ENCODE results near the gene PSD2. TPM values are rescaled to one million over a fixed set of nuclear protein-coding genes. Genes with fewer than 3 reads are reported as not detected.
A peak's percentile ranks its signal among the peaks of the same experiment; 100 is the strongest.

PSD2 gene
- total RNA-seq, 1 experiment from 2014 or later = not detected

DNA sequence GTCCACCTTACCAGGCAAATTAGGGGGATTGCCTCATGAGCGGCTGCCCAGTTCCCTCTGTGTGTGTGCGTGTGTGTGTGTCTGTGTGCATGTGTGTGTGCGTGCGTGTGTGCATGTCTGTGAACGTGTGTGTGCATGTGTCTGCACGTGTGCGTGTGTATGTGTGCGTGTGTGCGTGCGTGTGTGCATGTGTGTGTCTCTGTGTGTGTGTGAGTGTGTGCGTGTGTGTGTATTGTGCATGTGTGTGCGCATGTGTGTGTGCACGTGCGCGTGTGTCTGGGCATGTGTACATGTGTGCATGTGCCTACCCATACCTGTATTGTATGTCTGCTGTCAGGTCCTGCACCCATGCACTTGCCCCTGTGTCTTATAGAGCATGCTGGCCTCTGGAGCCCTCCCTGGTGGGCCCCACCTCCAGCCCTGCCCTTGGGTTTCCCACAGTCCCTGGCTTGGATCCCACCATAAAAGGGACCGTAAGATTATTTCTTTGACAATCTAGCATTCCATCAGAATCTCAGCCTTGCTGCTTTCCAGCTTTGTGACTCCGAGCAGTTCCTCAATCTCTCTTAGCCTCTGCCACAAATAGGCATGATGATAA lies 9.3 kb downstream of the PSD2 start:
- H2AFZ ChIP-seq (ENCODE audit: low read length) = no peak overlapping the region
- no peak overlapping the region for H3K4me2 ChIP-seq (ENCODE audit: low read depth, low read length, poor library complexity, severe bottlenecking)
- H3K9me2 ChIP-seq (replicated peaks; ENCODE audit: insufficient read depth, low read length) = no peaks in the 10 kb centered on the region
- H3K27me3 ChIP-seq (ENCODE audit: low read length) = no peaks in the 10 kb centered on the region
- H3K79me2 ChIP-seq (ENCODE audit: low read length) = no peaks in the 10 kb centered on the region
- no peak for DNase-seq
- H3K9me3 ChIP-seq (ENCODE audit: low read length) = no peaks in the 10 kb centered on the region
- no peak overlapping the region for H3K9ac ChIP-seq (ENCODE audit: low read length)
- no peaks in the 10 kb centered on the region for H3K36me3 ChIP-seq (ENCODE audit: insufficient read depth, low read length)
- no peak overlapping the region for H3K4me3 ChIP-seq (ENCODE audit: low read length)
- H3K4me1 ChIP-seq (ENCODE audit: low read length) = no peaks in the 10 kb centered on the region
- no peaks in the 10 kb centered on the region for H4K20me1 ChIP-seq (ENCODE audit: insufficient read depth, low read depth, low read length)
- no peak overlapping the region for H3K27ac ChIP-seq (ENCODE audit: low read length)

DNA sequence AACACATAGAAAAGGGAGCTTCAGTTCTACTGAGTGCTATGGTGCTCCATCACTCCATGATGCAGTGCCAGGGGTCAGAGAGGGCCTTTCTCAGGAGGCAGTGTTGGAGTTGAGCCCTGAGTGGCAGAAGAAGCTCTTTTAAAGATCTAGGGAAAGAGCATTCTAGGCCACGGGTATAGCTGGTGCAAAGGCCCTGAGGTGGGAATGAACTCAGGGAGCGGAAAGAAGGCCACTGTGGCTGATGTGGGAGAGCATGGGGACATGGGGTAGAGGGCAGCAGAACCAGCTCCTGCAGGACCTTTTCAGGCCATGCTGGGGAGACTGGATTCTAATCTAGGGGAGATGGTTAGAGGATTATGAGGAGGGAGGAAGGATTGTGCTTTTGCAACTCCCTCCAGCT lies 9.9 kb downstream of the PSD2 start:
- Histone ChIP-seq H4K20me1 (ENCODE audit: insufficient read depth, low read depth, low read length) (no peaks in the 10 kb centered on the region), H3K27me3 (ENCODE audit: low read length) (no peaks in the 10 kb centered on the region)

DNA sequence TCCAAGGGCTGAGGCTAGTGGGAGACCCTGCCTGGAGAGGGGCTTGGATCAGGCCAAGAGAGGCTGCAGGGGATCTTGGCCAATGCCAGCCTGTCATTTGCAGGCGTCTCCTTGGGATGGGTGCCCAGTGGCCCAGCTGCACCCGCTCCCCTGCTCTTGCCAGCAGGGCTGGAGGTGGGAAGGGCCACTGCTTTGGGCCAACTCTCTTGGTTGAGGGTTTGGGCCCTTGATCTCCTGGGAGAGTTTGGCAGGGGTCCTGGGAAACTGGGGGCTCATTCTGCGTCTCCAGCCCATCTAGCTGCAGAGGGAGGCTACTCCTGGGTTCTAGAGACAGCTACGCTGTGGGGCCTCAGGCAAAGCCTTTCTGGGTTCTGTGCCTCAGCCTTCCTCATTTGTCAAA lies 10.5 kb downstream of the PSD2 start:
- H3K4me1 ChIP-seq (ENCODE audit: low read length) = no peaks in the 10 kb centered on the region
- H3K79me2 ChIP-seq (ENCODE audit: low read length) = no peaks in the 10 kb centered on the region
- DNase-seq = no peak
- H2AFZ ChIP-seq (ENCODE audit: low read length) = no peak overlapping the region
- no peaks in the 10 kb centered on the region for H4K20me1 ChIP-seq (ENCODE audit: insufficient read depth, low read depth, low read length)
- no peak overlapping the region for H3K4me2 ChIP-seq (ENCODE audit: low read depth, low read length, poor library complexity, severe bottlenecking)
- H3K9me3 ChIP-seq (ENCODE audit: low read length) = no peaks in the 10 kb centered on the region
- no peaks in the 10 kb centered on the region for H3K27me3 ChIP-seq (ENCODE audit: low read length)
- H3K9me2 ChIP-seq (replicated peaks; ENCODE audit: insufficient read depth, low read length) = no peaks in the 10 kb centered on the region
- H3K27ac ChIP-seq (ENCODE audit: low read length) = no peak overlapping the region
- no peaks in the 10 kb centered on the region for H3K36me3 ChIP-seq (ENCODE audit: insufficient read depth, low read length)
- H3K4me3 ChIP-seq (ENCODE audit: low read length) = no peak overlapping the region
- no peak overlapping the region for H3K9ac ChIP-seq (ENCODE audit: low read length)

More for the DNA sequence above, 9.9 kb downstream of the PSD2 start:
- Histone ChIP-seq H3K36me3 (ENCODE audit: insufficient read depth, low read length) (no peaks in the 10 kb centered on the region), H3K27ac (ENCODE audit: low read length) (no peak overlapping the region), H3K79me2 (ENCODE audit: low read length) (no peaks in the 10 kb centered on the region), H3K4me3 (ENCODE audit: low read length) (no peak overlapping the region), H3K4me1 (ENCODE audit: low read length) (no peaks in the 10 kb centered on the region), H3K9me3 (ENCODE audit: low read length) (no peaks in the 10 kb centered on the region), H3K4me2 (ENCODE audit: low read depth, low read length, poor library complexity, severe bottlenecking) (no peak overlapping the region), H3K9ac (ENCODE audit: low read length) (no peak overlapping the region), H3K9me2 (replicated peaks; ENCODE audit: insufficient read depth, low read length) (no peaks in the 10 kb centered on the region), H2AFZ (ENCODE audit: low read length) (no peak overlapping the region)
- DNase-seq = no peak

DNA sequence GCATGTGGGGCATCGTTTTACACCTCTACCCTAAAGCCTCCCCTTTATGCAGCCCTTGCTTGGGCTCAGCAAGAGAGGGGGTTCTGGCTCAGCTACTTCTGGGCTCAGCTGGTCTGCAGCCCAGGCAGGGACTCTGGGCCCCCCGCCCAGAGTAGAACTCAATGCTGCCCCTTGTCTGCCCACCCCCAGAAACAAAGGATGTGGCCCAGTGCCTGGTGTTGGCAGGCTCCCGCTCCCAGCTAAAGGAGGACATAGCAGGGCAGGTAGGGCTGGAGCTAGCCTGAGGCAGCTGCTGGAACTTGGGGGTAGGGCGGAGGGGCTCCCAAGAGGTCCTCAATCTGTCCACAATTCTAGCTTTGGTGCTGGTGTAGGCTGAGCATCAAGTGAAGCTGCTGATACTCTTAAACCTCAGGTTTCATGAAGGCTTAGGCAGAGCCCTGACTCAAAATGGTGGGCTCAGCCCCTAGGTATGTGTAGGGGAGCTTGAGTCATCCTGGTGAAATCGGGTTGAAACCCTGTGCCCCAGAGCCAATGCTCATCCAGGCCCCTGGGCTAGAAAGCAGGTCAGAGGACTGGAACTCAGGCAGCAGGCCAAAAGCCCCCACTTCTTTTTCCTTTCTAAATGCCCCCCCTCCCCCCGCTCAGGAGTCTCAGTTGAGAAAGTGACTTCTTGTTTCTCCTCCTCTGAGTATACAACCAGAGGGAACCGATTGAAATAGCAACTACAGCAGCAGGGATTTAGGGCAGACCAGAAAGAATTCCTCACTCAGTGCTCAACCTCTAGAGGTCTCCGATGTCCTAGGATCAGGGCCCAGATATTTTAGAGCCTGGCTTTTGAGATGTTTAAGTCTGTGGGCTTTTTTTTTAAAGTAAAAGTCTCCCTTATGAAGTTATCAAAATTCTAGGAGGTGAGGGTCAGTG lies 11.4 kb downstream of the PSD2 start:
- Histone ChIP-seq H3K9me2 (replicated peaks; ENCODE audit: insufficient read depth, low read length) (no peaks in the 10 kb centered on the region), H3K4me3 (ENCODE audit: low read length) (no peak overlapping the region), H4K20me1 (ENCODE audit: insufficient read depth, low read depth, low read length) (no peaks in the 10 kb centered on the region), H2AFZ (ENCODE audit: low read length) (no peak overlapping the region), H3K9ac (ENCODE audit: low read length) (no peak overlapping the region), H3K4me1 (ENCODE audit: low read length) (no peaks in the 10 kb centered on the region), H3K36me3 (ENCODE audit: insufficient read depth, low read length) (no peaks in the 10 kb centered on the region), H3K4me2 (ENCODE audit: low read depth, low read length, poor library complexity, severe bottlenecking) (no peak overlapping the region), H3K79me2 (ENCODE audit: low read length) (no peaks in the 10 kb centered on the region), H3K27ac (ENCODE audit: low read length) (no peak overlapping the region), H3K27me3 (ENCODE audit: low read length) (no peaks in the 10 kb centered on the region), H3K9me3 (ENCODE audit: low read length) (no peaks in the 10 kb centered on the region)
- DNase-seq = no peak

DNA sequence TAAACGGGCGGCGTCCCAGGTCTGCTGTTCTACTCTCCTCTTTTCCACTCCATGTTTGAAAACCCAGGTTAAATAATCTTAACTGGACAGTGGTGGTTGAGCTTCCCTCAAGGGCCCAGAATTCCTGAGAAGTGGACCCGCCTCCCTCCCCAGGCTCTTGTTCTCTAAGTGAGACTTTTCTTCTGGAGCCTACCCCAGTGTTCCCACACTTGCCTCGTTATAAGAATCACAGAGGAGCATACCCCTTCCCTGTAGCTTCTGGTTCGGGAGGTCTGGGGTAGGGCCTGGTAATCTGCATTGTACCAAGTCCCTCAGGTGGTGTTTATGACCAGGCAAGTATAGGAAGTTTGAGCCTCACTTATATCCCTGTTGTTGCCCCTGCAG lies 12.0 kb downstream of the PSD2 start:
- no peak for DNase-seq

DNA sequence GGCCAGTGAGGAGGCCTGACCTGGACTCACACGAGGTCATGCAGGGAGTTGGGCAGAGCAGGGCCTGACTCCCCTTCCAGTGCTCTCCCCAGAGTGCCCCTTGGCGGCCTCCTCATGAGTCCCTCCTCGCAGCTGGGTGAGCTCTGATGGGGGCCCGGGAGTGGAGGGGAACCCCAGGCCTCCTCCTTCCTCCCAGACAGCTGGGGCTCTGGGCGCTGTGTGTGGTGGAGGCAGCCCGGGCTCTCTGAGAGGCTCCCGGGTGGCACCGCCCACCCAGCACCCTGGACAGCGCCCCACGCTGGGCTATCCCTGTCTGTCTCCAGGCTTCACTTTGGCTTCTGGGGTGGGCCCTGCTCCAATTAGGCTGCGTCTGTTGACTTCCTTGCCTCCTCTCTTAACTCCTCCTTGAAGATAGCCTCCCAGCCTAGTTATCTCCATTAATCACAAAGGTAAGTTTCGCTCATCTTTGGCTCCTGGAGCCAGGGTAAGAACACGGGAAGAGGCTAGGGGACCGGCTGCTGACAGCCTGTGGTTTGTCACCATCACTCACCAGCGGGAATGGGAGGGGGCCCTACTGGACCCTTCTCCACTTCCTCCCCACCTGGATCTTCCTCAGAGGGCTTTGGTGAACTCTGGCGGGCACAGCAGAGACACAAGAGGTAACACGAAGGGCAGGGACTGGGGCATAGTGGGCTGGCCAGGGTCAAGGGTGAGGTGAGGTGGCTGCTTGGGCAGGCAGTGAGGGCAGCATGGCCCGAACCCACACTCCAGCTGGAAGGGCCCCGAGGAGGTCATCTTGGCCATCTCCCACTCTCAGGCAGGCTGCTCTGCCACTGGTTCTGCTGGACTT lies 13.1 kb downstream of the PSD2 start:
- no peaks in the 10 kb centered on the region for H3K4me1 ChIP-seq (ENCODE audit: low read length)
- no peak overlapping the region for H3K9ac ChIP-seq (ENCODE audit: low read length)
- H4K20me1 ChIP-seq (ENCODE audit: insufficient read depth, low read depth, low read length) = no peaks in the 10 kb centered on the region
- H3K79me2 ChIP-seq (ENCODE audit: low read length) = no peaks in the 10 kb centered on the region
- H3K36me3 ChIP-seq (ENCODE audit: insufficient read depth, low read length) = no peaks in the 10 kb centered on the region
- no peak overlapping the region for H2AFZ ChIP-seq (ENCODE audit: low read length)
- no peaks in the 10 kb centered on the region for H3K27me3 ChIP-seq (ENCODE audit: low read length)
- no peak overlapping the region for H3K27ac ChIP-seq (ENCODE audit: low read length)
- no peaks in the 10 kb centered on the region for H3K9me3 ChIP-seq (ENCODE audit: low read length)
- no peaks in the 10 kb centered on the region for H3K9me2 ChIP-seq (replicated peaks; ENCODE audit: insufficient read depth, low read length)
- no peak overlapping the region for H3K4me2 ChIP-seq (ENCODE audit: low read depth, low read length, poor library complexity, severe bottlenecking)
- no peak overlapping the region for H3K4me3 ChIP-seq (ENCODE audit: low read length)
- peak; percentile 73 for DNase-seq

More for the DNA sequence above, 12.0 kb downstream of the PSD2 start:
- H3K4me2 ChIP-seq (ENCODE audit: low read depth, low read length, poor library complexity, severe bottlenecking) = no peak overlapping the region
- no peaks in the 10 kb centered on the region for H3K9me2 ChIP-seq (replicated peaks; ENCODE audit: insufficient read depth, low read length)
- no peaks in the 10 kb centered on the region for H3K9me3 ChIP-seq (ENCODE audit: low read length)
- H3K36me3 ChIP-seq (ENCODE audit: insufficient read depth, low read length) = no peaks in the 10 kb centered on the region
- H3K27ac ChIP-seq (ENCODE audit: low read length) = no peak overlapping the region
- no peaks in the 10 kb centered on the region for H3K4me1 ChIP-seq (ENCODE audit: low read length)
- H4K20me1 ChIP-seq (ENCODE audit: insufficient read depth, low read depth, low read length) = no peaks in the 10 kb centered on the region
- H3K79me2 ChIP-seq (ENCODE audit: low read length) = no peaks in the 10 kb centered on the region
- no peak overlapping the region for H3K4me3 ChIP-seq (ENCODE audit: low read length)
- H2AFZ ChIP-seq (ENCODE audit: low read length) = no peak overlapping the region
- H3K9ac ChIP-seq (ENCODE audit: low read length) = no peak overlapping the region
- H3K27me3 ChIP-seq (ENCODE audit: low read length) = no peaks in the 10 kb centered on the region

DNA sequence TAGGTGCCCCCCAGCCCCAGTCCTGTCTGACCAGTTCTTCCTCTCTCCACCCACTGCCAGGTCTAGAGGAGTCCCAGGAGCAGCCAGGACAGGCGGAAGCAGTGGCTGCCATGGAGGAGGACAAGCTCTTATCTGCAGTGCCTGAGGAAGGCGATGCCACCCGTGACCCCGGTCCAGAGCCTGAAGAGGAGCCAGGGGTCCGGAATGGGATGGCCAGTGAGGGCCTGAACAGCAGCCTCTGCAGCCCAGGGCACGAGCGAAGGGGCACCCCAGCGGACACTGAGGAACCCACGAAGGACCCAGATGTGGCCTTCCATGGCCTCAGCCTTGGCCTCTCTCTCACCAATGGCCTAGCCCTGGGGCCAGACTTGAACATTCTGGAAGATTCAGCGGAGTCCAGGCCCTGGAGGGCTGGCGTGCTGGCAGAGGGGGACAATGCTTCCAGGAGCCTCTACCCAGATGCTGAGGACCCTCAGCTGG lies 13.8 kb downstream of the PSD2 start:
- Histone ChIP-seq H3K27me3 (ENCODE audit: low read length) (no peaks in the 10 kb centered on the region), H3K36me3 (ENCODE audit: insufficient read depth, low read length) (no peaks in the 10 kb centered on the region), H3K4me1 (ENCODE audit: low read length) (no peaks in the 10 kb centered on the region), H3K4me3 (ENCODE audit: low read length) (no peak overlapping the region), H4K20me1 (ENCODE audit: insufficient read depth, low read depth, low read length) (no peaks in the 10 kb centered on the region), H3K4me2 (ENCODE audit: low read depth, low read length, poor library complexity, severe bottlenecking) (no peak overlapping the region), H3K9me2 (replicated peaks; ENCODE audit: insufficient read depth, low read length) (no peaks in the 10 kb centered on the region), H3K9ac (ENCODE audit: low read length) (no peak overlapping the region), H3K79me2 (ENCODE audit: low read length) (no peaks in the 10 kb centered on the region), H2AFZ (ENCODE audit: low read length) (no peak overlapping the region), H3K27ac (ENCODE audit: low read length) (no peak overlapping the region), H3K9me3 (ENCODE audit: low read length) (no peaks in the 10 kb centered on the region)
- no peak for DNase-seq

Measured in Karpas-422 (cell line).